Measurements from ENCODE around the gene PDE6A. TPM values are rescaled to one million over a fixed set of nuclear protein-coding genes. Genes with fewer than 3 reads are reported as not detected.

Gene PDE6A
- total and polyA plus RNA-seq, 2 of the 8 experiments (the other 6 are each of a cell fraction or from before 2014, with no cell fraction given) = not detected

DNA sequence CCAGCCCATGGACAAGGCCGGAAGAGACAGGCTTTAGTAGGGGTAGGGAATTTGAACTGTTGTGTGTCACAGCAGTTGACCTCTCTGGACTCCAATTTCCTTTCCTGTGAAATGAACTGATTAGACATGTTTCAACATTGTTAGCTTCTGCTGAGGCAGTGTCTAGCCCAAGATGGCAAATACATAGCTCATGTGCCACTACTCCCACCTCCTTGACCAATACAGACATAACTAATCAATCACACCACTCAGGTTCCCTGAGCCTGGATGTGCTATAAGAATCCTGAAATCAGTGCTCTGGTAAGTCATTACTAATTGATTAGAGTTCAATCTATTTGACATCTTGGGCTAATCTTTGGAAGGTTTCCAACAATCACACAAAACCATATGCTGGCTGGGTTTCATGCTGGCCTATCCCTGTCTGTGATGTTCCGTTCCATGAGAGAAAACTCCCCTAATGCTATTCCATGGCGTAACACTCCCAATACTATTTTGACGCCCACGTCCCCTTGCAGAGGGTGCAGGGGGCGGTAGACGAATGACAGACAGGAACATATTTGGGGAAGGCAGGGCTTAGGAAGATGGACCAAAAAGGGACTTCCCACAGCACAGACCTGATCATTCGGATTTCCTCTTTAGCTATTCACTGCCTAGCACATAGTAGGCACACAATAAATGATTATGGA is 95.2 kb downstream of the PDE6A start:
- Histone ChIP-seq H3K27me3 (replicated peaks in 1 of 4; ENCODE audit: control insufficient read depth in 3 of 4, extremely low read depth in 1 of 4, insufficient read depth in 3 of 4, low read length in 3 of 4) (no peaks in the 10 kb centered on the region), H3K14ac (ENCODE audit: insufficient read length) (no peak overlapping the region), H3K79me1 (ENCODE audit: low read depth, low read length) (no peaks in the 10 kb centered on the region), H3K23ac (ENCODE audit: insufficient read length) (no peak overlapping the region), H2BK12ac (ENCODE audit: low read depth, low read length) (no peak overlapping the region), H2BK20ac (ENCODE audit: low read length) (no peak overlapping the region), H2BK5ac (ENCODE audit: low read depth, low read length) (no peak overlapping the region), H3K79me2 (ENCODE audit: control insufficient read depth in 1 of 2, insufficient read depth in 2 of 2, low read length in 2 of 2) (no peaks in the 10 kb centered on the region), H3K9ac (replicated peaks in 1 of 4; ENCODE audit: extremely low read depth in 1 of 4, low read depth in 3 of 4, low read length in 3 of 4) (no peak overlapping the region), H2AFZ (ENCODE audit: low read length) (no peak overlapping the region), H3K9me3 (ENCODE audit: insufficient read depth in 2 of 2, low read depth in 1 of 2, low read length in 1 of 2) (no peaks in the 10 kb centered on the region), H3K18ac (ENCODE audit: extremely low read depth, low read length) (no peak overlapping the region), H4K91ac (replicated peaks; ENCODE audit: insufficient read length, low read length) (no peak overlapping the region), H4K20me1 (replicated peaks in 1 of 2; ENCODE audit: control insufficient read depth in 1 of 2, insufficient read depth in 2 of 2, low read length in 2 of 2) (no peaks in the 10 kb centered on the region), H4K8ac (ENCODE audit: extremely low read depth, insufficient read depth, low read length) (no peak overlapping the region), H2BK15ac (ENCODE audit: low read length) (no peak overlapping the region), H3K56ac (replicated peaks; ENCODE audit: insufficient read length, low read depth, low read length) (no peak overlapping the region), H3K36me3 (ENCODE audit: control insufficient read depth in 2 of 4, insufficient read depth in 4 of 4, low read length in 3 of 4) (peaks cover 0 to 16% (median 7%) of the 10 kb centered on the region in 4 experiments; a peak in 2 of 8 replicates), H3K4ac (replicated peaks; ENCODE audit: insufficient read length, low read depth, low read length) (no peak overlapping the region), H3K27ac (ENCODE audit: low read depth, low read length) (no peak overlapping the region), H2AK5ac (ENCODE audit: low read depth, low read length) (no peak overlapping the region), H2BK120ac (replicated peaks; ENCODE audit: low read depth, low read length) (no peak overlapping the region), H3K23me2 (ENCODE audit: low read depth, low read length) (no peaks in the 10 kb centered on the region), H3K4me3 (ENCODE audit: extremely low read depth in 1 of 4, insufficient read depth in 2 of 4, low read depth in 3 of 4, low read length in 4 of 4) (no peak overlapping the region), H4K5ac (ENCODE audit: insufficient read length, low read depth, low read length) (no peak overlapping the region), H3K4me2 (ENCODE audit: insufficient read depth in 1 of 2, low read depth in 2 of 2, low read length in 2 of 2) (no peak overlapping the region), H3K4me1 (replicated peaks in 1 of 4; ENCODE audit: control insufficient read depth in 3 of 4, insufficient read depth in 4 of 4, low read length in 3 of 4) (peaks cover 0 to 2% (median 0%) of the 10 kb centered on the region in 4 experiments; a peak in 1 of 7 replicates)
- CTCF ChIA-PET (ENCODE audit: partially characterized antibody) = interaction anchor here (0.6 to 68.7 kb wide), 12 partner anchors 4 to 267 kb away, joined by 3 to 1740 read pairs (median 6); no protein-coding TSS in a partner anchor
- POLR2A ChIA-PET (ENCODE audit: partially characterized antibody) = no interaction called here
- 94% methylated on average over 8 of the region's 8 CpGs; no CpG with 5 or more reads in 1 of the 2 experiments for WGBS, 2 experiments (ENCODE audit: extremely low coverage in 1 of 2, insufficient coverage in 1 of 2, insufficient read length in 1 of 2, insufficient replicate concordance in 2 of 2, low coverage in 1 of 2, low lambda C conversion rate in 2 of 2, missing lambda C conversion rate in 1 of 2)
- no peak for FAIRE-seq
- no peak for DNase-seq (ENCODE audit: low read depth in 1 of 2, low spot score in 2 of 2)
- TF ChIP-seq NANOG (IDR thresholded peaks at IDR 0.05; ENCODE audit: insufficient read depth, low read depth, low read length, poor library complexity, severe bottlenecking) (no peak), EP300 (IDR thresholded peaks at IDR 0.05; ENCODE audit: borderline replicate concordance in 1 of 2, low read depth in 2 of 2, low read length in 2 of 2) (no peak), CHD2 (IDR thresholded peaks at IDR 0.05; ENCODE audit: low read length) (no peak), YY1 (IDR thresholded peaks at IDR 0.05; ENCODE audit: low read depth, low read length) (no peak), POLR2A (IDR thresholded peaks at IDR 0.05; ENCODE audit: control extremely low read depth in 1 of 2, low read depth in 2 of 2, low read length in 2 of 2) (no peak), CEBPB (IDR thresholded peaks at IDR 0.05; ENCODE audit: low read depth, low read length) (no peak), BCL11A (IDR thresholded peaks at IDR 0.05; ENCODE audit: low read depth in 2 of 2, low read length in 2 of 2) (no peak)
